Central memory CD4-positive, alpha-beta T cell (primary cell): ENCODE data around the gene VEGFC.

Experiments used
- DNase-seq: peaks from one replicate; pipeline ENCODE4 v3.0.0; 2022

The VEGFC gene

DNA sequence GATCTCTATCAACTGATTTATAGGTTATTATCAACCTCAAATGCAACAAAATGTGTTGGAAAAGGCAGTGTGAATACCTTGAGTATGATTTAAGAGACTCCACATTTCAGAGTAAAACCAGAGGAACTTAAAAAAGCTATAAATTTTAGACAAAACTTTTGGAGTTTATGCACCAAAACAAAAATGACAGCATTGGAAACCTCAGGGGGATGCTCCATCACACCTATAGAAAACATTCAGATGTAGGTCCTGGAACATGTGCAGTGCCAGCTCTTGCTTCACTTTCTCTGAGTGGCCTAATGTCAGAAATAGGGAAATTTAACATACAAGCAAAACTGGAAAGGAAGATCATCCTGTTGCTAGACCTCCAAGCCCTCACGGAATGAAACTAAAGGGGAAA lies 5.8 kb upstream of the VEGFC start:
- DNase-seq: no peak

DNA sequence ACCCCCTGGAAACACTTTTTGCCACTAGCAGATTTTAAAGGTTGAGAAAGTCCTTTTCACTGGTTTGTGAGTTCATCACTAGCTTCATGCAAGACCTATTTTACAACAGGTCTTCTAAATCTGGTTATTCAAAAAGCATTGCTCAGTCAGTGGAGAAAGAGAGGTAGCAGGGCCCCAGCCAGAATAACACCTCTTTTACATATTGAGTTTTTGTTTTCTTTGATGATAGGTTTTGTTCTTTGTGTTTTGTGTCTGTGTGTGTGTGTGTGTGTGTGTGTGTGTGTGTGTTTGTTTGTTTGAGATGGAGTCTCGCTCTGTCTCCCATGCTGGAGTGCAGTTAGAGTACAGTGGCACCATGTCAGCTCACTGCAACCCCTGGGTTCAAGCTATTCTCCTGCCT lies 2.7 kb upstream of the VEGFC start:
- DNase-seq: no peak

DNA sequence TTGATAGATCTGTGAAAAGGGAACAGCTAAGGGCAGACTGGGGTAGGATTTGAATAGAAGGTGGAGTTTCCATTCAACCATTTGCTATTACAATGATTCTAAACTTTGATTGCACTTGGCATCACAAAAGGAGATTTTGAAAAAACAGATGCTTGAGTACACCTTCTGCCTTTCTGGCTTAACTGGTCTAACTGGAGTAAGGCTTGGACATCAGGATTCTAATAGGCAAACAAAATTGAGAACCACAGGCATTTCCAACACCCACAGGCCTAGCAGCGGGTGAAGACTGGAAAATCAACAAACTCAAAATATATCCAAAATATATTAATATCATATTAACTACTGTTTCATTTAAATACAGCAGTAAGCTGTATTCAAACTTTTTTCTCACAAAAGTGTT lies 1.9 kb upstream of the VEGFC start:
- no peak for DNase-seq

DNA sequence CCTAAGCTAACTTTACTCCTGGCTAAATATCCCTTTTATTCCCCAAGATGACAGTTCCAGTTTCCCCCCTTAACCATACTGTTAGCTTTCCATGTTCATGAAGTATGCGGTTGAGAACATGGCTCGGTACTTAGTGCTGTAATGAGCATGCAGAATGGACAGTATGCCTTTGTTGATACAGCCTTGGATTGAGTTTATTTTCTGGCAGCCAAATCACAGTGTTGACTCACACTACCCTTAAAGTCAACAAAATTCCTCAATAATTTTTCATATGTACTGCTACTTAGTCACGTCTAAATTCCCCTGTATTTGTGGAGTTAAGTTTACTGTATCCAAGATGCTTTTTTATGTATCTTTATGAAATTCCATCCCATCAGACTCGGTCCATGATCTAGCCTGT lies 1.4 kb upstream of the VEGFC start:
- DNase-seq: no peak

DNA sequence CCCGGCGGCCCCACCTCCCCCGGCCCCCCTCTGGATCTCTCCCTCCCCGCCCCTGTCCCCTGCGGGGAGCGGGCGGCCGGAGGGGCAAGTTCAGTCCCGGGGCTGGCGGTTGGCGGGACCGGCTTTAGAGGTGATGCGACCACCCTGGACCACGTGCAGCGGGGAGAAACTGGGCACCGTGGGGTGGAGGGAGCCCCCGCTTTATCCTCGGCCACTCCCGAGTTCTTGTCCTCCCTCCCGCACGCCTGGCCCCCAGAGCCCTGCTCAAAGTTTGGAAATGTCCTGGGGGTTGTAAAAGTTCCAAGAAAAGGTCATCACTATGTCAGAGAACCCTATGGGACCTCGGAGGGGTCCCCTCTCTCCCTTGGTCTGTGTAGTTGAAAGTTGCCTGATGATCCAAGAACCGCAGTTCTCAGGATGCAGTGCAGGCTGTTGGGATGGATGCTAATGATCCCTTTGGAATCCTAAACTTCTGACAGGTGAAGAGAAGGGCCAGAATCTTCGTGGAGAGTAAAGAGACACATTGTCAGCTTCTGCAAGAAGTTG lies 411 bp upstream of the VEGFC start:
- DNase-seq: no peak

DNA sequence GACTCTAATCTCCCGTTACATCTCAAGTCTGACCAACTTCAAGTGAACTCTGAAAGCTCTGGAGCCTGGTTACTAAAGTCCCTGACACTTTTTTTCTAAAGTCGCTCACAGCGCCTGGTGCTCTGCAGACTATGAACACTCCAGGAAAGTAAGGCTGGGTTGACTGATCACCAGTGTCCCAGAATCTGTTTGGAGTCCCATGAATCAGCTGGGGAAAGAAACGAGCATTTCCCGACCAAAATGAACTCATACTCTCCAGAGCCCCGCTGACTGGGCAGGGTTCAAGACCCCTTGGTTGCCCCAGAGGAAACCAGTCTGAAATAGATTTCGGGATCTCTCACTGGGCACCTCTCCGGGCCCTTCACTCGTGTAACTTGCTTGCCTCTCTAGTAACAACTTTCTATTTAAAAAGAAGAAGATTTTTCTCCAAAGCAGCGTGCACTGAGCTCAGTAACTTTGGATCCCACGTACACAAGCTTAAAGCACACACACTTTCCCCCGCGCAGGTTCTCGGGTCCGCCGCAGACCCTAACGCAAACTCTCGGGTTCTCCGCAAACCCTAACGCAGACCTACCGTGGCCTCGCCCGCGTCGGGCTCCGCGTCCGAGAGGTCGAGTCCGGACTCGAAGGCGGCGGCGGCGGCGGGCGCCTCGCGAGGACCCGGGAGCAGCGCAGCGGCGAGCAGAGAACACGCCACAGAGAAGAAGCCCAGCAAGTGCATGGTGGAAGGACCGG lies 964 bp downstream of the VEGFC start:
- DNase-seq: no peak

DNA sequence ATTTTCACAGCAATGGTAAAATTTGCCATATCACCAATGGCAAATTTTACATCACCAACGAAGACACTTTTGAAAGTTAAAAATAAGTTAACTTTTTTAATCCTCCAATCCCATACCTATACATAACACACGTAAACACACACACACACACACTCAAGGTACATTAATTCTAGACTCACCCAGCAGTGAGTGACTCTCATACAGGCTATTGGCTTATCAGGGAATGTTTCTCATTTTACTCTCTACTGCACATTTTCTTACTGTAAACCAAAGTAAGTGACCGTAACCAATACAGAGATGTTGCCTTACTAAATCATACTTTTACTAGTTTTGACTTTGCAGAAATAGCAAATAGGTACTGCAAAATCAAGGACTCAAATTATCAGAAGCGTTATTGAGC lies 2.3 kb downstream of the VEGFC start:
- DNase-seq: no peak

DNA sequence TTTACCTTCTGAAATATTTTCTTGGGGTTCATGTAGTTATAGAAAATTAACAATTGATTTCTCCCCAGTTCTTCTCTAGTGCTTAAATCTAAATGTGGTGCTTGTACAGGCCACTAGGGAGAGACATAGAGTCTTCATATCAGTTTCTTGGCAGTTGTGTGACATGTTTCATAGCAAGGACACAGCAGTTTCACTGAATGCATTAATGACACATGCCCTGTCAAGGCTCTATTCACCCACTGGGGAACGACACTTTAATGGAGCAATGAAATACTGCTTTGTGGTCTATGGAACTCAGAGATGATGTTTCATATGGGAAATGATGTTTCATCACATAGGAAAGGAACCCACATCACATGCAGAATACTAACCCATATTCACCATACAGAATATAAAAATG lies 2.8 kb downstream of the VEGFC start:
- DNase-seq: no peak

DNA sequence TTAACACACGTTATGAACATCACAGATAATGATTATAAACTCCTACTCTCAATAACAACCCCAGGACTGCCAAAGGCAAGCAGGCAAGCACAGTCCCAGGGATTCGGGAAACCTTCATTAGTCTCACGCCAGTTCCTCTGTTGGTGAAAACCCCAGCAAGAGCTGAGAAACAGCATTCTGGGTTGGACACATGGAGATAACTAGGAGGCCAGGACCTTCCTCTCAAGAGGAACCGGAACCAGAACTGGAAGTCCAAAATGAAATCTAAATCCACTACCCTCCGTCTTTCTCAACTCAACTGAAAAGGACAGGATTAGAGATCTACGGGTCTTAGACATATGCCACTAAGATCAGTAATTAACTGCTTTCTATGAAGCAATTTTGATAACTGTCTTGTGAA lies 3.8 kb downstream of the VEGFC start:
- no peak for DNase-seq

DNA sequence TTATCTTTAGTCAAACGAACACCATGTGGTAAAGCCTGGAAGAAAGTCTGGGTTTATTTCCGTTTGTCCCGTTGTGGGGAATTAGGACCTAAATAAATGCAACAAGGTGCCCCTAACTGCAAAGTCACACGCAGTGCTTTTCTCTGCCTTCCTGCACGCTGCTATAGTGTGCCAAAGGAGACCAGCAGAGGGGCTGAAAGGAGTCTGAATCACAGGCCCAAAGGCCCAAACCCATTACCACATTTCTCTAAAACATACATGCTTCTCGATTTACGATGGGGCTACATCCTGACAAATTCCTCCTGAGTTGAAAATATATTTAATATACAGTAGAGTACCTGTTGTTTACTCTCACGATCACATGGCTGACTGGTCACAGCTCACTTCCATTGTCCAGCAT lies 4.5 kb downstream of the VEGFC start:
- no peak for DNase-seq

DNA sequence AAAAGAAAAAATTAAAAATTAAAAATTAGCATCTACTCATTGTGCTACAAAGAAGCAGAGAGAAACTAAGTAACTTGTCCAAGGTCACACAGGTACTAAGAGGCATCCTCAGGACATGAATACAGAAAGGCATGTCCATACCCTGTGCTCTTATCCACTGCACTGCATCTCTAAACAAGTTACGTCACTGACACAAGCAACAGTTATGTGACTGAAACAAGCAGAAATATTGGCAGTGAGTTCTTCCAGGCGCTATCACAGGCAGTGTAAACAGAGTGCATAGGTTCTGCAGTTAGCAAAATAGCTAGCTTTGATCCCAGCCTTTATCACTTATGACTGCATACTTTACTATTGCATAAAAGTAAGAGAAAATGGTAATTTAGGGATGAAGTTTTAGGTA lies 7.9 kb downstream of the VEGFC start:
- DNase-seq: no peak

DNA sequence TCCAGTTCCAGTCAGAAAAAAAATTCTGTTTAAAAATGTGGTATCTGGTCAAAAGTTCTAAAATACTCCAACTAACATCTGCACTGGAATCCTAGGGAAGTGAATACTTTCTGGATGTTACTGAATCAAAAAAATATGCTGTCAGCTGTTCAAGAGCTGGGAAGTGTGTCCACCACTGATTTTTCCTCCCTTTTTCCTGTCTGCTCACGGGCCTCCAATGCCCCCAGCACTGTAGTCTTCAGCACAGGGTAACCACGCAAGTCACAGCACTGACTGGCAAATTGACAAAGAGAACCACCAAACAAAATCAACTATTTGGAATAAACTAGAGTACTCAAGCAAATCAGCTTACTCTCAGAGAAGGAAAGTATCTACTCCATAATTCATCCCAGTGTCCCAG lies 9.9 kb downstream of the VEGFC start:
- no peak for DNase-seq

DNA sequence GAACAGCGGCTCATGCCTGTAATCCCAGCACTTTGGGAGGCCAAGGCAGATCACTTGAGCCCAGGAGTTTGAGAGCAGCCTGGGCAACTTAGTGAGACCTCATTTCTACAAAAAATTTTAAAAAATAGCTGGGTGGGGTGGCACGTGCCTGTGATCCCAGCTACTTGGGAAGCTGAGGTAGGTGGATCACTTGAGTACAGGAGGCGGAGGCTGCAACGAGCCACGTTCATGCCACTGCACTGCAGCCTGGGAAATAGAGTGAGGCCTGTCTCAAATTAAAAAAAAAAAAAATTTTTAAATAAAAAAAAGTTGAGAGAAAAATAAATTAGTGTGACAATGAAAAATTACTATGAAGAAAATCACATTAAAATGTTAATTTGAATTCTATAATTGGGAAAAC lies 10.5 kb downstream of the VEGFC start:
- no peak for DNase-seq

DNA sequence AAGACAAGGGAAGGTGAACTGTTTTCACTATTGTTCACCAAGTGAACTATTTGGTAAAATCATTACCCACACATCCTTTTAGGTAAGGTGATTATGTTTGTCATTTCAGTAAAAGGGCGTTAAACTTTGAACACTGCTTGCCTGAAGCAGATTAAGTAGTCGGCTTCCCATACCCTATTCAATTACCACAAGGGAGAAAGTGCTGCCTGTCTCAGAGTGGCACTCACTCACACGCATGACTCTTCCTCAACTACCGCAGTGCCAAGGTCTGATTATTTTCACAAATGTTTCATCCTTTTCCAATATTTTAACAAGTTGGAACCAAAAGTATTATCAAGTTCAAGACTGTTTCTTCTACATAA lies 11.0 kb downstream of the VEGFC start:
- no peak for DNase-seq

DNA sequence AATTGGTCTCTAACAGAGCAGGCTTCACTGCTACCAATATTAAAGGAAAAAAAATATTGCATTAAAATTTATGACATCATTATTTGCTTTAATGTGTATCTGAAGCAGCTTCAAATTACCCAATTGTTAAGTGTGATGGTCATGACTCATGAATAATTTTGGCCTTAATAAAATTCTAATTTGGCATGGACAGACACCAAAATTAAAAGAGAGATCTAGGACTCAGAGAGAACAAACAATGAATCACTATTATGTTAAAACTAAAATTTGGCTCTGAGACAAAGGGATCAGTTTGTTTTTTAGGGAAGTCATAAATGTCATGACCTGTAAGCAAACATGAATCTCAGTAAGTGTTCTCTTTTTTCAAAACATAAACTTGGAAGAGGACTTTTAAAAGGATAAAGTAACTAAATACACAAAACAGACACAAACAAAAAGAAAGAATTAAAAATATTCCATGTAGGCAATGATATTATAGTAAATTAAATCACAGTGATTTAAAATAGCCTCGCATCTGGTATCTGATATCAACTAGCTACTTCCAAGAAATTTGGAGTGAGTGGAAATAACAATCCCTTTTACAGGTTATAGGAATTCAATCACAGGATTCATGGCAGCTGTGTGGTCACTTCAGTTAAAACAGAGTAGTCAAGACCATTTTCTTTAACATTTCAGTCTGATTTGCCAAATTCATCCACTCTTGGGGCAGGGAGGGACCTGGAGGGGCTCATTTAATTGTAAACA lies 11.6 kb downstream of the VEGFC start:
- DNase-seq: no peak

DNA sequence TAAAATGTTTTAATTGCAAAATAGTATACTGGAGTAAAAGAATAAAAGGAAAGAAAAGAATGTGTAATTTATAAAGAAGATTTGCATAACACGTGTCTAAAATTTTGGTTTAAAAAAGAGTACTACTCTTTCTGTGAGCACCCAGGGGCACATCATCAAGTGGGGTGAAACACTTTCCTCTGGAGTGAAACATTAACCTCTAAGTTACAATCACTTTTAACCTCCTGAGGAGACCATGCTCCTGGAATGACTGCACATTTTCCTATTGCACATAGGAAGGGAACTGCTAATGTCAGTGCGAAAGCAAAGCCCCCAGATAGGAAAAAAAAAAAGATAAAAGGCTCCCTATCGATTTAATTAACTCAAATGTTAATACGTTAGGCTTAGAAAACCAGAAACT lies 13.3 kb downstream of the VEGFC start:
- DNase-seq: no peak

DNA sequence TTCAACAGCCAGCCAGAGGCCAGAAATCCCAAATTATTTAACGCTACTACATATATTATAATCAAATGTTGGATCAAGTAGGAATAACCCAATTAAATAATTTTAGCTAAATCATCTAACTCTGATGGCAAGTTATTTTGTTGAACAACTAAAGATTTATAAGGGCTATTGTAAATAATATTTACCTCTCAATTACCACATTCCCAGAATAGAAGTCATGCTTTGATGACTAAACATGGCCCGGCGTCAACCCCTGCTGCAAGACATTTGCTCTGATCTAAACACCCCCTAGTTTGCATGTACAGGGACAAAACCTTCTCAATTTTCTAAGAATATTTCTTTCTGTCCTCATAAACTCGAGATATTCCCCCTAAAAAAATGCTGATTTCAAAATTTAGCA lies 14.2 kb downstream of the VEGFC start:
- DNase-seq: no peak

DNA sequence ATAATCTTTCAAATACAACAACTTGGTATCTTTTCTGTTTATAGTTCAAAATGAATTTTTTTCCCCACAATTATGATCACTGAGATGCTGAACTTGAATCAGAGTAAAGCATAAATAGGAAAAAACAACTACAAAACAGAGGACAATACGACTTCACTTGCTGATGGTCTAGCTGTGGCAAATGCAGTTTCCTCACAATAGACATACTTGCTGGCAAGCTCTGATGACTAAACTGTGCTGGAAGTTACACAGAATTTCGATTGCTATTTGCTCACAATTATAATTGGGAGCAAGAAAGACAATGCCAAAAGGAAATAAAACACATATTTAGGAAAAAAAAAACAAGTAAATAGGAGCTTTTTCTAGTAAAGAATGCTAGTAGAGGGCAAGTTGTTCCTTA lies 14.7 kb downstream of the VEGFC start:
- no peak for DNase-seq

DNA sequence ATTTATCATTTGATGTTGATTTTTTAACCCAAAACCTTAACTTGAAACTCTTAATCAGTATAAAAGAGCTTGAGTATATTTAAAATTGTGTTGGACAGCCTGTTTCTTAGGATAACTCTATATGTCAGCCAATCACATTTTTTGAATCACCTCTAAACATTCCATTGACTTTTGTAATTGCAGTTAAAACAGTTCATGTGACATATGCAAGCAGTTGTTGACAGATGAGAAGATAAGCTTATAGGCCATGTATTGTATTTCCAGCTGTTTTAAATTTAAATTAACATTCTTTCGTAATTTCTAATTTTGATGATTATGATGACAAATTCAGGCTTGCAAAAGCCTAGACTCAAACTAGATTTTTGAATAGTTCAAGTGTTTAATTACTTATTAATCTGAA lies 17.4 kb downstream of the VEGFC start:
- no peak for DNase-seq

DNA sequence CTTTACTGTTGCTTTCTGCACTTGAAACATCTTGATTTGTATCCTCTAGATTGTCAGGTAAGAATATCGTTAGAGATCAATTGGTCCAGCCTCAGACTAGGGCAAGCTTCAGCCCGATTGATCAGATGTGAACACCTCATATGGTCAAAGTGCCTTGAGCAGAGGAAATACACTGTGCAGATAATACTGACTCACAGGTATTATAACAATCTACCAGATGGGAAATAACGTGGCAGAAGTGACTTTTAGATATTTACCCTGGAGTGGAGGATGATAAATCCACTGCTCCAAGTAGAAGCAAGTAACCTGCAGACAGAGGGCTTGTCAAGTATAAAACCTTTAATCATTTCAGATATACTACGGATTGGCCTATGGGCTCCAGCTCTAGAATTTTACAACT lies 17.9 kb downstream of the VEGFC start:
- DNase-seq: no peak

DNA sequence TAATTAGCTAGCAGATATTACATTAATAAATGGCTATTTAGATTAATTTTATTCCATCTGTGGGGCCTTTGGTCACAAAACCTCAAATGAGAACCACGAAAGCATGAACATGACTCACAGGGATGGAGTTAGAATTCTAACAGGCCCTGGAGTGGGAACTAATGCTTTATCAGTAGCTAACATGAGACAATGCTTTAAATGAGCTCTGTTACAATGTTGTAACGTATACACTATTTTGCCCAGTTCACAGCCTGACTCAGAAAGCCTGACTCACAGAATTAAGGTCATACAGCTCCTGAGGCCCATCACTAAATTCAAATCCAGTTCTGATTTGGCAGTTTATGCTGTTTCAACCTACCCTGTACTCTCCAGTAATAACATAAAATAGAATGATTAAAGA lies 23.2 kb downstream of the VEGFC start:
- no peak for DNase-seq

DNA sequence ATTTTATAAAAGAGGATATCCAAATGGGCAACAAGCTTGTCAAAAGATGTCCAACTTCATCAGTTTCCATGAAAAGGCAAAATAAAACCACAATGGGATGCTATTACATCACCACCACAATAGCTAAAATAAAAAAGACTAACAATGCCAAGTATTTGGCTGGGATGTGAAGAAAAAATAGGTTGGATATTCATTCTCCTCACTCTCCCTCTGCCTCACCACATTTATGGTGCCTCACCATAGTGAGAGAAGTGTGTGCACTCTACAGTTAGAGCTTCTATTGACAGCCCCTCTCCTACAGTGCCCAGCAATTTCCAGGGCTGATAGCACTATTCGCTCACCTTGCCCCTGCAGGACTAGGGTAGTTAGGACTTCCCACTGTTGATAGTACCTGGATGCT lies 25.5 kb downstream of the VEGFC start:
- no peak for DNase-seq

DNA sequence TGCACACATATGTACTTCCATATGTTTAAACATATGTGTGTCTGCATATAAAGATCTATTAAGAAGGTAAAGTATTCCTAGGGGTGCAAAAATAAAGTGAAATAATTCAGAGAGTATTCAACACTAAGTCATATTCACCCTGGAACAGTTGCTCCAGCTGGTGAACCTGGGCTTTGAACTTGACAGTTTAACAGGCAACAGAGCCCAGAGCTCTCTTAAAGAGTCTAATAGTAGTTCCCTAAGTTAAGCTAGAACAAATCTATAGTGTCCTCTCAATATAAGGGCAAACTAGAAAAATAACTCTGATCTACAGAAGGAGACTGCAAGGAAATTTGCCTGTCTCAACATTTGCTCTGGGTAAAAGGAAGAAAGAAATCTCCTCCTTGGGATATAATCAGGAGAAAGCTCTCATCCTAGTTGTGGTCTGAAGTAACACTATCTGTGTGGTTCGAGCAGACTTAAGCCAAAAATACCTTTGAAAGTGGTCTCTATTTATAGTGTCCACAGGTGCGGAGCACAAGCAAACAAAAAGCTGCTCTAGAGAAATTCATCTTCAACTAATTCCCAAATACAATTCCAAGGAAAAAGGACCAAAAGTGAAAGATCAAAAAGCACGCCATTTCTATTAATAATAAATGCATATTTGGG lies 29.9 kb downstream of the VEGFC start:
- DNase-seq: no peak

DNA sequence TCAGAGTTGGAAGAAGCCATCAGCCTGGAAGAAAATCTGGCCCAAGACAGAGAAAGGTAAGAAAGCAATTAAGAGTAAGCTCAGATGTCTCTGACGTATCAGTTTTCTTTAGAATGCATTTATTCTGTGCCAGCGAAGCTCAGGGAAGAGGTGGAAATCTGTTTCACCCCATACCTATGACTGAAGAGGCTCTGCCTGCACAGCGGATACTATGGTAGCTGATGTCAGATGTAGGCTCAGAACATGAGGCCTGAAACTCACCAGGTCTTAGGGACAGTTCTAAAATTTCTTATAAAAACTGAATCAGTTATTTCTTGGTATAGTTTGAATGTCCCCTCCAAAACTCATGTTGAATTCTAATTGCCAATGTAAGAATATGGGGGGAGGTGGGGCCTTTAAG lies 30.9 kb downstream of the VEGFC start:
- DNase-seq: no peak
